Transverse colon (tissue), 4 donors: ENCODE measurements around the gene ATP8B2. TPM values are rescaled to one million over a fixed set of nuclear protein-coding genes. Genes with fewer than 3 reads are reported as not detected.
A peak's percentile ranks its signal among the peaks of the same experiment; 100 is the strongest.

Experiments used
- DNase-seq: peaks from one replicate; pipeline ENCODE4 v3.0.0-alpha.2; 2019
- H3K27ac ChIP-seq, 4 donors: fragments of 200-600 bp; sonication (generic); 2 replicates each; pipeline ENCODE4 v1.5.1; 2016 to 2018; ENCODE audit warnings: inconsistent platforms in 4 of 4
- H3K27me3 ChIP-seq: fragments of 200-600 bp; sonication (generic); 2 replicates; pipeline ENCODE4 v1.5.1; 2017; ENCODE audit warnings: inconsistent platforms
- H3K36me3 ChIP-seq, 4 donors: fragments of 200-600 bp; sonication (generic); 2 replicates each; pipeline ENCODE4 v1.5.1; 2017 to 2019; ENCODE audit warnings: inconsistent platforms in 4 of 4
- H3K4me1 ChIP-seq, 4 donors: fragments of 200-600 bp; sonication (generic); 2 replicates each; pipeline ENCODE4 v1.5.1; 2017 to 2020; ENCODE audit warnings: inconsistent platforms in 4 of 4
- H3K4me3 ChIP-seq, 4 donors: fragments of 200-600 bp; sonication (generic); 1 replicate in 1 of 4; 2 replicates in 3 of 4; pipeline versions ENCODE4 v1.5.1 to v1.6.1; 2017 to 2019; ENCODE audit warnings: inconsistent platforms in 4 of 4
- H3K9me3 ChIP-seq, 2 donors: fragments of 200-600 bp; sonication (generic); 2 replicates each; pipeline ENCODE4 v1.5.1; 2017 to 2019; ENCODE audit warnings: inconsistent platforms in 2 of 2
- CTCF ChIP-seq, 5 experiments: fragments of 200-600 bp in 3 of 5; fragments of 450-650 bp in 2 of 5; sonication (generic) in 3 of 5; IDR thresholded peaks; 1 replicate in 2 of 5; 2 replicates in 3 of 5; pipeline ENCODE4 v1.5.1; 2016 to 2017; ENCODE audit warnings: antibody characterized with exemption in 5 of 5, inconsistent platforms in 3 of 5, mild to moderate bottlenecking in 2 of 5, moderate library complexity in 1 of 5
- EP300 ChIP-seq: sonication (generic); formaldehyde crosslinking; IDR thresholded peaks from one replicate; pipeline ENCODE4 v1.6.1; 2017; ENCODE audit warnings: antibody characterized with exemption, low read depth
- POLR2A ChIP-seq: fragments of 450-650 bp; IDR thresholded peaks from one replicate; pipeline ENCODE4 v1.6.1; 2016; ENCODE audit warnings: antibody characterized with exemption, mild to moderate bottlenecking, moderate library complexity
- POLR2AphosphoS5 ChIP-seq, 3 donors: sonication (generic); formaldehyde crosslinking; IDR thresholded peaks; one replicate each; pipeline ENCODE4 v1.6.1; 2016; ENCODE audit warnings: antibody characterized with exemption in 3 of 3
- WGBS, 2 donors: methylation state at CpG; one replicate each; pipeline ENCODE4 v1.1.5; 2018; ENCODE audit warnings: low coverage in 1 of 2; 5-methylcytosine and 5-hydroxymethylcytosine counted together
- in situ Hi-C, 4 donors: fragments of 200-750 bp; cut with MboI; loops; one replicate each; pipeline versions ENCODE4 v1.15.0 to v1.15.1; 2017; ENCODE audit warnings: low sequenced_read_pairs in 3 of 4, low pct_ligation_motif_present in 1 of 4, low pct_unique_long_range_greater_than_20kb in 1 of 4
- intact Hi-C: fragments of 100-400 bp; cut with DNase I; formaldehyde crosslinking; loops from one replicate; pipeline ENCODE4 v1.15.1; 2023; ENCODE audit warnings: low total_unique reads
- total RNA-seq, 4 donors: library from RNA; depleted of rRNA; stranded (reverse); fragments of >200 nt; gene quantifications; one replicate each; pipeline ENCODE4 v1.1.0, GENCODE V29; 2016

Gene ATP8B2
- total RNA-seq, 4 donors from 2014 or later = 6.0 to 78.6 (median 24.9) TPM

- TF ChIP-seq CTCF (IDR thresholded peaks at IDR 0.05) (no peak), POLR2A (no peak), POLR2AphosphoS5 (IDR thresholded peaks at IDR 0.05) (peak in 1 of 3 donors; percentile 68), EP300 (no peak)
- WGBS, 2 donors = 0 to 16% methylated on average over 1 to 5 of the region's 5 CpGs
- Histone ChIP-seq H3K9me3 (no peaks in the 10 kb centered on the region), H3K4me3 (peak overlapping the region in 3 of 4 donors; percentile 24 to 51 (median 42)), H3K27me3 (peaks cover 54% of the 10 kb centered on the region), H3K36me3 (no peaks in the 10 kb centered on the region), H3K4me1 (peaks cover 16 to 50% (median 41%) of the 10 kb centered on the region in 4 donors), H3K27ac (peak overlapping the region; percentile 86 to 97 (median 94))
- DNase-seq = peak; percentile 65
- in situ Hi-C loops (no loop called here), intact Hi-C loops (no loop called here)
Observed at GRCh38 chr1:154327466-154328317, 2.4 kb downstream of the ATP8B2 start.

- intact Hi-C loops (no loop called here), in situ Hi-C loops (no loop called here)
- Histone ChIP-seq H3K27ac (peak overlapping the region; percentile 86 to 97 (median 94)), H3K9me3 (no peaks in the 10 kb centered on the region), H3K4me3 (peak overlapping the region; percentile 21 to 51 (median 33)), H3K36me3 (no peaks in the 10 kb centered on the region), H3K4me1 (peaks cover 16 to 50% (median 41%) of the 10 kb centered on the region in 4 donors), H3K27me3 (peaks cover 47% of the 10 kb centered on the region)
- TF ChIP-seq POLR2AphosphoS5 (IDR thresholded peaks at IDR 0.05) = peak in 1 of 3 donors; percentile 11
- no peak for TF ChIP-seq EP300
- 4% methylated on average over 64 of the region's 76 CpGs; no CpG with 5 or more reads in 1 of the 2 donors for whole genome bisulfite sequencing, 2 donors
- peak; percentile 89 for DNase-seq
Observed at GRCh38 chr1:154328318-154329151, 3.2 kb downstream of the ATP8B2 start.

- no peak for DNase-seq
- Histone ChIP-seq H3K27ac (peak overlapping the region; percentile 86 to 97 (median 94)), H3K4me3 (peak overlapping the region in 3 of 4 donors; percentile 24 to 51 (median 42)), H3K4me1 (peaks cover 16 to 50% (median 44%) of the 10 kb centered on the region in 4 donors), H3K27me3 (peaks cover 47% of the 10 kb centered on the region), H3K36me3 (no peaks in the 10 kb centered on the region), H3K9me3 (no peaks in the 10 kb centered on the region)
- TF ChIP-seq POLR2AphosphoS5 (IDR thresholded peaks at IDR 0.05) = no peak
- no peak for TF ChIP-seq CTCF (IDR thresholded peaks at IDR 0.05)
- no peak for TF ChIP-seq EP300
- no peak for TF ChIP-seq POLR2A
- in situ Hi-C loops = no loop called here
- intact Hi-C loops = no loop called here
- 60% methylated on average over 6 of the region's 6 CpGs; no CpG with 5 or more reads in 1 of the 2 donors for WGBS, 2 donors
Observed at GRCh38 chr1:154329152-154329521, 3.8 kb downstream of the ATP8B2 start.

GRCh38 chr1:154329551-154330131, 4.3 kb downstream of the ATP8B2 start:
- no peak for DNase-seq
- H3K4me1 ChIP-seq = peaks cover 16 to 55% (median 49%) of the 10 kb centered on the region in 4 donors
- 65 to 70% methylated on average over 4 to 7 of the region's 7 CpGs for WGBS, 2 donors
- no peaks in the 10 kb centered on the region for H3K9me3 ChIP-seq
- H3K36me3 ChIP-seq = no peaks in the 10 kb centered on the region
- TF ChIP-seq EP300 (no peak), POLR2AphosphoS5 (IDR thresholded peaks at IDR 0.05) (no peak), POLR2A (no peak)
- in situ Hi-C loops = no loop called here
- intact Hi-C loops = no loop called here
- peak overlapping the region; percentile 86 to 97 (median 94) for H3K27ac ChIP-seq
- peaks cover 47% of the 10 kb centered on the region for H3K27me3 ChIP-seq
- H3K4me3 ChIP-seq = no peak overlapping the region
